Skeletal muscle tissue (tissue), 4 donors: ENCODE measurements around the gene ANKS1B. TPM values are rescaled to one million over a fixed set of nuclear protein-coding genes. Genes with fewer than 3 reads are reported as not detected.
"Not testable (repeated sequence)": the region's sequence is repeated elsewhere in the genome, so short reads cannot be mapped to it uniquely, and the experiment has no call there.

ENCODE experiments used
- H3K27ac ChIP-seq: one replicate; pipeline ENCODE4 v1.7.0; 2013; ENCODE audit warnings: mild to moderate bottlenecking, low read depth, low read length, inconsistent platforms
- H3K27me3 ChIP-seq, 3 donors: one replicate each; pipeline ENCODE4 v1.7.0; 2013; ENCODE audit warnings: low read length in 3 of 3; ENCODE audit not compliant: control insufficient read depth in 3 of 3, insufficient read depth in 3 of 3
- H3K36me3 ChIP-seq, 3 donors: one replicate each; pipeline ENCODE4 v1.7.0; 2013; ENCODE audit warnings: low read length in 3 of 3; ENCODE audit not compliant: control insufficient read depth in 3 of 3, insufficient read depth in 3 of 3
- H3K4me1 ChIP-seq, 3 donors: one replicate each; pipeline ENCODE4 v1.7.0; 2013; ENCODE audit warnings: low read length in 3 of 3, mild to moderate bottlenecking in 3 of 3; ENCODE audit not compliant: control insufficient read depth in 3 of 3, insufficient read depth in 3 of 3
- H3K4me3 ChIP-seq, 3 donors: one replicate each; pipeline ENCODE4 v1.7.0; 2013; ENCODE audit warnings: low read length in 3 of 3
- H3K9ac ChIP-seq, 3 donors: one replicate each; pipeline ENCODE4 v1.7.0; 2013; ENCODE audit warnings: low read length in 3 of 3, mild to moderate bottlenecking in 3 of 3, moderate library complexity in 2 of 3, low read depth in 1 of 3
- H3K9me3 ChIP-seq, 3 donors: one replicate each; pipeline ENCODE4 v1.7.0; 2013; ENCODE audit warnings: low read length in 3 of 3; ENCODE audit not compliant: control insufficient read depth in 3 of 3
- total RNA-seq: library from RNA; depleted of rRNA; stranded (reverse); fragments of >200 nt; gene quantifications from one replicate; pipeline ENCODE4 v1.2.3, GENCODE V29; 2014
- donor health status: Osteomylitis.

Gene ANKS1B
- total RNA-seq, 1 donor from 2014 or later, result 10.4 TPM

DNA sequence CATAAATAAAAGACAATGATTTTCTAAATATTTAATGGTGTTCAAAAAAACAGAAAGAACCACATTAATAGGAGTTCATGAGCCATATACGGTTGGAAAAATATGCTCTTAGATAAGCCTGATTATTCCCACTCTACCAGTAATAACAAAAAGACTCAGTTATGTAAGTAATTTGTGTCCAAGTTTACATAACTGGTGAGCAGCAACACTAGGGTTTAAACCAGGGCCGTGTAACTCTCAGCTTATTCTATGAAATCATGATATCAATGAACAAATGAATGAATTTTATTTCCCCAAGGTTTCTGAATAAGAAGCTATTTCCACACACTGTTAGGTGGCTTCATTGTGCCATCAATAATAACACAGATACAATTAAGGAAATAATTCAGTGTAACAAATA, 238.8 kb downstream of the ANKS1B start:
- no peak overlapping the region for H3K4me3 ChIP-seq
- no peaks in the 10 kb centered on the region for H3K4me1 ChIP-seq
- H3K9me3 ChIP-seq, result no peaks in the 10 kb centered on the region
- H3K27ac ChIP-seq, result no peak overlapping the region
- H3K36me3 ChIP-seq, result no peaks in the 10 kb centered on the region
- no peak overlapping the region for H3K9ac ChIP-seq
- no peaks in the 10 kb centered on the region for H3K27me3 ChIP-seq

DNA sequence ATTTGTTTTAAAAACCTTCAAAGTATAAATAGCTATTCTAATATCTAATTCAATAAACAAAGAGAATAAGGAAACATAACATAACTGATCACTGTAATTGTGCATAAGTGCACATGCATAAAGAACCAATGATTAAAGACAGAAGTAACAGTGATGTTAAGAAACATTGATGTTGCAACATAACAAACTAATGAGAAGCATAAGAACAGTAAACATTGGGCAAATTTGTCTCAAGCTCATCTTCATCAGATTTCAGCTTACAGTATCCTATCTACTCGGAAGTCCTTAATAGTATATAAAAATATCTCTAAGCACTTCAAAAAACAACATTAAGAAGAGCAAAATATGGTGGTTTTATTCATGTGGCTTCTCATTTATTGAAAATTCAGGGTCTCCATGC, 239.6 kb downstream of the ANKS1B start:
- H3K27me3 ChIP-seq, result no peaks in the 10 kb centered on the region
- H3K9me3 ChIP-seq, result no peaks in the 10 kb centered on the region
- H3K4me3 ChIP-seq, result no peak overlapping the region
- H3K9ac ChIP-seq, result no peak overlapping the region
- H3K4me1 ChIP-seq, result no peaks in the 10 kb centered on the region
- no peaks in the 10 kb centered on the region for H3K36me3 ChIP-seq
- no peak overlapping the region for H3K27ac ChIP-seq

DNA sequence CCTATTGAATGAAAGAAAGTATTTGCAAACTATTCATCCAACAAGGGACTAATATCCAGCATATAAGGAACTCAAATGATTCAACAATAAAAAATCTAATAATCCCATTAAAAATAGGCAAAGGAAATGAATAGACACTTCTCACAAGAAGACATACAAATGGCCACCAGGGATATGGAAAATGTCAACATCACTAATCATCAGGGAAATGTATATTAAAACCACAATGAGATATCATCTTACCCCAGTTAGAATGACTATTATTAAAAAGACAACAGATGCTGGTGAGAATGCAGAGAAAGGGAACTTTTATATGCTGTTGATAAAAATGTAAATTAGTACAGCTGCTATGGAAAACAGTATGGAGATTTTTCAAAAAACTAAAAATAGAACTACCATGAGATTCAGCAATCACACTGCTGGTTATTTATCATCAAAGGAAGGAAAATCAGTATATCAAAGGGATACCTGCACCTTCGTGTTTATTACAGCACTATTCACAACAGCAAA, 247.9 kb downstream of the ANKS1B start:
- Histone ChIP-seq H3K4me3 (no peak overlapping the region), H3K36me3 (no peaks in the 10 kb centered on the region), H3K27ac (no peak overlapping the region), H3K9ac (no peak overlapping the region), H3K27me3 (no peaks in the 10 kb centered on the region), H3K4me1 (no peaks in the 10 kb centered on the region), H3K9me3 (no peaks in the 10 kb centered on the region)

DNA sequence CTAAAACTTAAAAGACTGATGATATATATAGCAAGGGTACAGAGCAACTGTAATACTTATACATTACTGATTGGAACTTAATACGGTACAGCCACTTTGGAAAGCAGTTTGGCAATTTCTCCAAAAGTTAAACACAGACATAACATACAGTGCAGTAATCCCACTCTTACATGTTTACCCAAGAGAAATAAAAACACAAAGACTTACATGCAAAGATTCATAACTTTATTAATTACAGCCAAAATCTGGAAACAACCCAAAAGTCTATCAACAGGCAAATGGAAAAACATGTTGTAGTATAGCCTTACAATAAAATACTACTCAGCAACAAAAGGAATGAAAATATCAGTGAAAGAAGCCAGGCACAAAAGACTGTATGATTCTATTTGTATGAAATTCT, 252.6 kb downstream of the ANKS1B start:
- Histone ChIP-seq H3K4me1 (no peaks in the 10 kb centered on the region), H3K9me3 (no peaks in the 10 kb centered on the region), H3K9ac (no peak overlapping the region), H3K4me3 (no peak overlapping the region), H3K27me3 (no peaks in the 10 kb centered on the region), H3K27ac (no peak overlapping the region), H3K36me3 (no peaks in the 10 kb centered on the region)

DNA sequence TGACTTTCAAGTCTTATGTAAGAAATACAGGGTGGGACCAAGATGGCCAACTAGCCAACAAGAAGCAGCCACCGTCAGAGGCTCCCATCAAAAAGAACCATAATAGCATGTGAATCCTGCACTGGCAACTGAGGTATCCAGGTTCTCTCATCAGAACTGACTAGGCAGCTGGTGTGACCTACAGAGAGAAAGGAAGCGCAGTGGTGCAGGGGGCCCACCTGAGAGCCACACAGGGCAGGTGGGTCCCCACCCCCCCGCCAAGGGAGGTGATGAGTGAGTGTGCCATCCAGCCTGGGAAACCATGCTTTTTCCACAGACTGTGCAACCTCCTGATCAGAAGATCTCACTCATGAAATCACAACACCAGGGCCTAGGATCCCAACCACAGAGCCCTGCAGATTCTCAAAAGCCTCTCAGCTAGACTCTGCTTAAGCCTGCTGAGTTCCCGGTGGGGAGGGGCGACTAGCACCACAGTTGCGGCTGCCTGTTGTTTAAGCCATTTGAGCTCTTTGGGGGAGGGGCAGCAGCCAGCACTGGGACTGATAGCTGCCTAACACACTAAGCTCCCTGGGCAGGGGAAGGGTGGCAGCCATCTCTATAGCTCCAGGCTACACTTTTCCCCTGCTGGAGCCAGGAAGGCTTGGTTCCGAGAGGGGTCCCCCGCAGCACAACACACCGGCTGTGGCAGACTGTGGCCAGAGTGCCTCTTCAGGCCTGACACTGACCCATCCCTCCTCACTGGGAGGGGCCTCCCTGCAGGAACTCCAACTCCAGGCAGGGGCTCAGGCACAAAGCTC, 261.8 kb downstream of the ANKS1B start:
- no peaks in the 10 kb centered on the region for H3K4me1 ChIP-seq
- H3K9me3 ChIP-seq, result no peaks in the 10 kb centered on the region
- H3K27me3 ChIP-seq, result no peaks in the 10 kb centered on the region
- H3K36me3 ChIP-seq, result no peaks in the 10 kb centered on the region
- H3K9ac ChIP-seq, result no peak overlapping the region
- H3K27ac ChIP-seq, result no peak overlapping the region
- no peak overlapping the region for H3K4me3 ChIP-seq

DNA sequence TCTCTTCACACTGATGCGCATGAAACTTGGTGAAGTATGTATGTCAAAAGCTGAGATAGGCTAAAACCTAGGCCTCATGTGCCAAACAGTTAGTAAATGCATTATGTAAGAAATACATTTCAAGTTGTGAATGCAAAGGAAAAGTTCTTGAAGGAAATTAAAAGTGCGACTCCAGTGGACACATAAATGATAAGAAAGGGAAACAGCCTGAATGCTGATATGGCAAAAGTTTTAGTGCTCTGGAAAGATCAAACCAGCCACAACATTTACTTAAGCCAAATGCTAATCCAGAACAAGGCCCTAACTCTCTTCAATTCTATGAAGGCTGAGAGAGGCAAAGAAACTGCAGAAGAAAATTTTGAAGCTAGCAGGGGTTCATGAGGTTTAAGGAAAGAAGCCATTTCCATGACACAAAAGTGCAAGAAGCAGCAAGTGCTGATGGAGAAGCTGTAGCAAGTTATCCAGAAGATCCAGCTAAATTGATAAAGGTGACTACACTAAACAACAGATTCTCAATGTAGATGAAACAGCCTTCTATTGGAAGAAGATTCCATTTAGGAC, 262.9 kb downstream of the ANKS1B start:
- Histone ChIP-seq H3K9ac (no peak overlapping the region), H3K4me1 (no peaks in the 10 kb centered on the region), H3K27ac (no peak overlapping the region), H3K4me3 (no peak overlapping the region), H3K27me3 (no peaks in the 10 kb centered on the region), H3K9me3 (no peaks in the 10 kb centered on the region), H3K36me3 (no peaks in the 10 kb centered on the region)

DNA sequence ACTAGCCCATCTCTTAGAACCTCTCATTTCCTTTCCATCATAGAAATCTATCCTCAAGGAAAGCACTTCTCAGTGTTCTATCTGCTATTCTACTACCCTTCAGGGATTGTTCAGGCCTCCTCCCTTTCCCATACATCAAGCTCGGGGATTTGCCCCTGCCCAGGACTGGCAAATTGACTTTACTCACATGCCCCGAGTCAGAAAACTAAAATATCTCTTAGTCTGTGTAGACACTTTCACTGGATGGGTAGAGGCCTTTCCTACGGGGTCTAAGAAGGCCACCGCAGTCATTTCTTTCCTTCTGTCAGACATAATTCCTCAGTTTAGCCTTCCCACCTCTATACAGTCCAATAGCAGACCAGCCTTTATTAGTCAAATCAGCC, 264.7 kb downstream of the ANKS1B start:
- H3K4me3 ChIP-seq, H3K9me3 ChIP-seq, H3K36me3 ChIP-seq, H3K9ac ChIP-seq, H3K27ac ChIP-seq, H3K4me1 ChIP-seq, H3K27me3 ChIP-seq: not testable (repeated sequence)

DNA sequence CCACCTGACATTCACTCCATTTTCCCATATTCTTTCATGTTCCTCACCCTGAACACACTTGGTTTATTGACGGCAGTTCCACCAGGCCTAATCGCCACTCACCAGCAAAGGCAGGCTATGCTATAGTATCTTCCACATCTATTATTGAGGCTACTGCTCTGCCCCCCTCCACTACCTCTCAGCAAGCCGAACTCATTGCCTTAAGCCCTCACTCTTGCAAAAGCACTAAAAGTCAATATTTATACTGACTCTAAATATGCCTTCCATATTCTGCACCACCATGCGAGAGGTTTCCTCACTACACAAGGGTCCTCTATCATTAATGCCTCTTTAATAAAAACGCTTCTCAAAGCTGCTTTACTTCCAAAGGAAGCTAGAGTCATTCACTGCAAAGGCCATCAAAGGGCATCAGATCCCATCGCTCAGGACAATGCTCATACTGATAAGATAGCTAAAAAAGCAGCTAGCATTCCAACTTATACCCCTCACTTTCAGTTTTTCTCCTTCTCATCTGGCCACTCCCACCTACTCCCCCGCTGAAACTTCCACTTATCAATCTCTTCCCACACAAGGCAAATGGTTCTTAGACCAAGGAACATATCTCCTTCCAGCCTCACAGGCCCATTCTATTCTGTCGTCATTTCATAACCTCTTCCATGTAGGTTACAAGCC, 265.2 kb downstream of the ANKS1B start:
- not testable (repeated sequence) for H3K4me1 ChIP-seq, H3K4me3 ChIP-seq, H3K9ac ChIP-seq, H3K27me3 ChIP-seq, H3K9me3 ChIP-seq, H3K27ac ChIP-seq, H3K36me3 ChIP-seq

DNA sequence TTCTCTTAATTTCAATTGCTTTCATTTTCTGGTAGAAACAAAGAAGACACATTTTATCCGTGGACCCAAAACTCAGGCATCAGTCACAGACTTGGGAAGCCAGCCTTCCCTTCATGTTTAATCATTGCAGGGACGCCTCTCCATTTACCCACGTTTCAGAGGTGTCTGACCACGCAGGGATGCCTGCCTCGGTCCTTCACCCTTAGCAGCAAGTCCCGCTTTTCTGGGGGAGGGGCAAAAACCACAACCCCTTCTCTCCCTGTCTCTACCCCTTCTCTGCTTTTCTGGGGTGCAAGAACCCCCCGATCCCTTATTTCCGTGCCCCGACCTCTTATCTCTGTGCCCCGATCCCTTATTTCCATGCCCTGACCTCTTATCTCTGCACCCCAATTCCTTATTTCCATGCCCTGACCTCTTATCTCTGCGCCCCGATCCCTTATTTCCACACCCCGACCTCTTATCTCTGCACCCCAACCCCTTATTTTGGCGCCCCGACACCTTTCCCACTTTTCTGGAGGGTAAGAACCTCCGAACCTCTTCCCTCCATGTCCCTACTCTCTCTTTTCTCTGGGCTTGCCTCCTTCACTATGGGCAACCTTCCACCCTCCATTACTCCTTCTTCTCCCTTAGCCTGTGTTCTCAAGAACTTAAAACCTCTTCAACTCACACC, 268.8 kb downstream of the ANKS1B start:
- not testable (repeated sequence) for H3K4me1 ChIP-seq, H3K9ac ChIP-seq, H3K9me3 ChIP-seq, H3K36me3 ChIP-seq, H3K27ac ChIP-seq, H3K4me3 ChIP-seq, H3K27me3 ChIP-seq

DNA sequence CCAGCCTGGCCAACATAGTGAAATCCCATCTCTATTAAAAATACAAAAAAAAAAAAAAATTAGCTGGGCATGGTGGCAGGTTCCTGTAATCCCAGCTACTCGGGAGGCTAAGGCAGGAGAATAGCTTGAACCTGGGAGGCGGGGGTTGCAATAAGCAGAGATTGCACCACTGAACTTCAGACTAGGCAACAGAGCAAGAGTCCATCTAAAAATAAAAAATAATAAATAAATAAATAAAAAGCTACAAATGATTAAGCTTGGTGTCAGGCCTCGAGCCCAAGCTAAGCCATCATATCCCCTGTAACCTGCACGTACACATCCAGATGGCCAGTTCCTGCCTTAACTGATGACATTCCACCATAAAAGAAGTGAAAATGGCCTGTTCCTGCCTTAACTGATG, 269.8 kb downstream of the ANKS1B start:
- H3K9me3 ChIP-seq, H3K27ac ChIP-seq, H3K4me1 ChIP-seq, H3K27me3 ChIP-seq, H3K4me3 ChIP-seq, H3K9ac ChIP-seq, H3K36me3 ChIP-seq: not testable (repeated sequence)
